ENCODE results near the gene AGPAT4.

Gene AGPAT4

DNA sequence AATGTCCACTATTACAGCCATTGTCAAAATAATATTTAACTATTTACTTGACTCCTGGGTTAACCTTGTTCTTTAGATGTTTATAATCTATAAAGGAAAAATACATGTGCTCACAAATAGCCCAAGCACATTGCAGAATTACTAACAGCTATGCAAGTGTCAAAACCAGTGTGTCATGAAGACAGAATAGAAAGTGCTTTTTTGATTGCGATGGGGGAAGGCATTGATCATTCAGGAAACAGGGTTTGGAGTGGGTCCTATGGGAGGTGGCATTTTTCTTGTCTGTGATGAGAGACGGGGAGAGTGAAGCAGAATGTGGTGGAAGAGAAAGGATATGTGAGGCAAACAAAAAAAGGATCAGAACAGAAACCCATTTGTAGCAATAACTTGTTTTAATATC, 1.0 kb upstream of the AGPAT4 start:
- Histone ChIP-seq H2BK120ac (ENCODE audit: insufficient read depth, low read length, poor library complexity) (no peak overlapping the region), H4K12ac (ENCODE audit: low read depth, low read length) (no peak overlapping the region), H3K4me2 (ENCODE audit: low read length) (no peak overlapping the region), H3K79me2 (ENCODE audit: control insufficient read depth, insufficient read depth, low read length, poor library complexity) (no peaks in the 10 kb centered on the region), H3K14ac (ENCODE audit: low read length) (no peak overlapping the region), H3K18ac (ENCODE audit: low read length) (no peak overlapping the region), H4K91ac (ENCODE audit: low read depth, low read length) (no peak overlapping the region), H3K4me3 (ENCODE audit: low read depth, low read length) (no peak overlapping the region), H2AK5ac (ENCODE audit: low read length) (no peak overlapping the region), H4K8ac (ENCODE audit: low read depth, low read length) (no peak overlapping the region), H3K36me3 (ENCODE audit: control insufficient read depth in 1 of 2, insufficient read depth in 2 of 2, low read length in 2 of 2) (no peaks in the 10 kb centered on the region), H2BK5ac (ENCODE audit: low read depth, low read length, poor library complexity) (no peak overlapping the region), H3K79me1 (ENCODE audit: low read length) (peaks cover 6% of the 10 kb centered on the region), H3K4ac (ENCODE audit: low read depth, low read length) (no peak overlapping the region), H2BK12ac (ENCODE audit: low read length) (no peak overlapping the region), H3K9me3 (ENCODE audit: insufficient read depth, low read depth, low read length) (no peaks in the 10 kb centered on the region), H3K4me1 (ENCODE audit: control insufficient read depth in 1 of 2, insufficient read depth in 2 of 2, low read length in 2 of 2) (peaks cover 0 to 3% of the 10 kb centered on the region in 2 experiments), H3K23ac (ENCODE audit: low read length) (no peak overlapping the region), H3K27me3 (ENCODE audit: insufficient read depth, low read length) (no peaks in the 10 kb centered on the region), H3K27ac (ENCODE audit: low read depth, low read length) (no peak overlapping the region), H2AFZ (ENCODE audit: insufficient read depth, low read length, poor library complexity) (no peak overlapping the region), H3K9ac (ENCODE audit: low read length) (no peak overlapping the region)
- no CpG with 5 or more reads among the region's 2 CpGs for WGBS (ENCODE audit: extremely low coverage, insufficient coverage, insufficient read length)
- no peak for DNase-seq

DNA sequence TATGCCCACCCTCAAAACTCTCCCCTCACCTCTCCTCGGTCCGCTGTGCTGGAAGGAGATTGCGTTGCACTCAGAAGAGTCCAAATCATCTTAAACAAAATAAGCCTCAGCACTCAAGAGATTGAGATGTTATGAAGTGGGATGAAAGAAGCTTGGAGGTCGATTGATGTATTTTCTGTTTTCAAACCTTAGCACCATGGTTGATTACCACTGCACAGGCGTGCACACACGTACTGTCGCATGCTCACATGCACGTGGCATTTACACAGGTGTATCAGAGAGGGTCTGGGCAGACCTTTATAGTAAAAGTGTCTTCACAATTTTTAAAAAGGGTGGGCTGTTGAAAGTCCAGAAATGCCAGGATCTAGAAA, 612 bp upstream of the AGPAT4 start:
- Histone ChIP-seq H3K4ac (ENCODE audit: low read depth, low read length) (no peak overlapping the region), H2BK5ac (ENCODE audit: low read depth, low read length, poor library complexity) (peak overlapping the region; percentile 39), H3K27me3 (ENCODE audit: insufficient read depth, low read length) (no peaks in the 10 kb centered on the region), H3K23ac (ENCODE audit: low read length) (no peak overlapping the region), H4K12ac (ENCODE audit: low read depth, low read length) (peak overlapping the region; percentile 40), H2AK5ac (ENCODE audit: low read length) (no peak overlapping the region), H3K36me3 (ENCODE audit: control insufficient read depth in 1 of 2, insufficient read depth in 2 of 2, low read length in 2 of 2) (no peaks in the 10 kb centered on the region), H3K9me3 (ENCODE audit: insufficient read depth, low read depth, low read length) (no peaks in the 10 kb centered on the region), H4K91ac (ENCODE audit: low read depth, low read length) (peak overlapping the region; percentile 61), H3K4me3 (ENCODE audit: low read depth, low read length) (peak overlapping the region; percentile 5), H3K27ac (ENCODE audit: low read depth, low read length) (no peak overlapping the region), H3K4me2 (ENCODE audit: low read length) (peak overlapping the region; percentile 80), H3K18ac (ENCODE audit: low read length) (no peak overlapping the region), H3K14ac (ENCODE audit: low read length) (peak overlapping the region; percentile 14), H4K8ac (ENCODE audit: low read depth, low read length) (peak overlapping the region; percentile 81), H3K79me2 (ENCODE audit: control insufficient read depth, insufficient read depth, low read length, poor library complexity) (no peaks in the 10 kb centered on the region), H2BK120ac (ENCODE audit: insufficient read depth, low read length, poor library complexity) (no peak overlapping the region), H3K4me1 (ENCODE audit: control insufficient read depth in 1 of 2, insufficient read depth in 2 of 2, low read length in 2 of 2) (peaks cover 0 to 3% of the 10 kb centered on the region in 2 experiments), H3K79me1 (ENCODE audit: low read length) (peaks cover 6% of the 10 kb centered on the region), H2BK12ac (ENCODE audit: low read length) (no peak overlapping the region), H3K9ac (ENCODE audit: low read length) (peak overlapping the region; percentile 67), H2AFZ (ENCODE audit: insufficient read depth, low read length, poor library complexity) (peak overlapping the region; percentile 81)
- DNase-seq = no peak
- WGBS (ENCODE audit: extremely low coverage, insufficient coverage, insufficient read length) = no CpG with 5 or more reads among the region's 8 CpGs

DNA sequence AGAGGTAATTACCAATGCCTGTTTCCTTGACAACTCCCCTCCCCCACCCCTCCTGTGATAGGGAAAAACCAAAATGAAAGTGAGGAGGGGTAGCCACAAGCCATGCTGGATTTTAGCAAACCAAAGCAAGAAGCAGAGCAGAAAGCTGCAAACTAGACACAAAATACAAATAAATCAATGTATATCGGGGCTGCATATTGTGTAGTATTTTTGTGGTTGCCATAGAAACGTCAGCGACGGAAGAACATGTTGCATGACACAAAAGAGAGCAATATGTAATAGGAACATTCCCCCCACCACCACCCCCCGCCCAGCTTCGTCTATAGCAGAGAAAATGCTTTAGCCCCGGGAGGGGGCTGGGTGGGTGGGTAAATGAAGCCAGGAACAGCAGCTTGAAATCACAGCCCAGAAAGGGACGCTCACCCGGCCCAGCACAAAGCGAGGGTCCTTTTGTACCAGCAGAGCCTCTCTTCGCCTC, 548 bp downstream of the AGPAT4 start:
- no CpG with 5 or more reads among the region's 11 CpGs for WGBS (ENCODE audit: extremely low coverage, insufficient coverage, insufficient read length)

DNA sequence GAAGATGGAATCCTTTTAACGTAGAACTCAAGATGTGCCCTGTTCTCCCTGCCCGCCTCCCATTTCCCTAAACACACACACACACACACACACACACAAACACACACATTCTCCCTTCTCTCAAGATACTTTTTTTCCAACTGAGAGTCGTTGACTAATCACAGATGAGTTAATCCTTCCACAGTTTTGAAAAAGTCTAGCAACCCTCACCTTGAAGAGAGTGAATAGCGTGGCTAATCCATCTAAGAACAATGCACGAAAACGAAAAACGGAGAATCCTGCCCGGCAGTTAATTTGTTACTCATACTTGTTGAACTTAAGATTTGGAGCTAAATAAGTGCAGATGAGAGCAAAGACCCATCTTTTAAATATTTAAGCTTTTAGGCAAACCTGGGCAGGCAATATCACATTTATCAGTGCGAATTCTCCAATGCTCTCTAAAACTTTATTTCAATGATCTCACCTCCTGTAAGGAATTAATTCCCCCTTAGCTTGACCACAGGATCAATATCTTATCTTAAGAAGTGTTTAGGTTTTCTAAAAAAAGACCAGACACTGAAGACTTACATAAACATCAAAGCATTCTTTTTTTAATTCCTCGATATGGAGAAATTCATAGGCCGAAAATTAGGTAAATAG, 1.1 kb downstream of the AGPAT4 start:
- H3K14ac ChIP-seq (ENCODE audit: low read length) = no peak overlapping the region
- no peak overlapping the region for H2BK120ac ChIP-seq (ENCODE audit: insufficient read depth, low read length, poor library complexity)
- no peak overlapping the region for H4K8ac ChIP-seq (ENCODE audit: low read depth, low read length)
- no CpG with 5 or more reads among the region's 11 CpGs for WGBS (ENCODE audit: extremely low coverage, insufficient coverage, insufficient read length)
- peaks cover 6% of the 10 kb centered on the region for H3K79me1 ChIP-seq (ENCODE audit: low read length)
- H2AFZ ChIP-seq (ENCODE audit: insufficient read depth, low read length, poor library complexity) = no peak overlapping the region
- H2BK5ac ChIP-seq (ENCODE audit: low read depth, low read length, poor library complexity) = no peak overlapping the region
- H3K23ac ChIP-seq (ENCODE audit: low read length) = no peak overlapping the region
- no peaks in the 10 kb centered on the region for H3K9me3 ChIP-seq (ENCODE audit: insufficient read depth, low read depth, low read length)
- peak overlapping the region; percentile 80 for H3K4me2 ChIP-seq (ENCODE audit: low read length)
- no peaks in the 10 kb centered on the region for H3K27me3 ChIP-seq (ENCODE audit: insufficient read depth, low read length)
- H2BK12ac ChIP-seq (ENCODE audit: low read length) = no peak overlapping the region
- DNase-seq = peak in 1 of 2 donors; percentile 39
- no peaks in the 10 kb centered on the region for H3K36me3 ChIP-seq (ENCODE audit: control insufficient read depth in 1 of 2, insufficient read depth in 2 of 2, low read length in 2 of 2)
- H3K4me3 ChIP-seq (ENCODE audit: low read depth, low read length) = no peak overlapping the region
- no peak overlapping the region for H3K4ac ChIP-seq (ENCODE audit: low read depth, low read length)
- H4K91ac ChIP-seq (ENCODE audit: low read depth, low read length) = no peak overlapping the region
- H3K4me1 ChIP-seq (ENCODE audit: control insufficient read depth in 1 of 2, insufficient read depth in 2 of 2, low read length in 2 of 2) = peaks cover 0 to 3% of the 10 kb centered on the region in 2 experiments
- H2AK5ac ChIP-seq (ENCODE audit: low read length) = no peak overlapping the region
- H3K18ac ChIP-seq (ENCODE audit: low read length) = no peak overlapping the region
- no peak overlapping the region for H3K9ac ChIP-seq (ENCODE audit: low read length)
- H3K79me2 ChIP-seq (ENCODE audit: control insufficient read depth, insufficient read depth, low read length, poor library complexity) = no peaks in the 10 kb centered on the region
- H3K27ac ChIP-seq (ENCODE audit: low read depth, low read length) = no peak overlapping the region
- H4K12ac ChIP-seq (ENCODE audit: low read depth, low read length) = no peak overlapping the region

More for the DNA sequence above, 548 bp downstream of the AGPAT4 start:
- no peak overlapping the region for H2AFZ ChIP-seq (ENCODE audit: insufficient read depth, low read length, poor library complexity)
- no peak overlapping the region for H2BK12ac ChIP-seq (ENCODE audit: low read length)
- H4K8ac ChIP-seq (ENCODE audit: low read depth, low read length) = no peak overlapping the region
- H2BK5ac ChIP-seq (ENCODE audit: low read depth, low read length, poor library complexity) = no peak overlapping the region
- H3K36me3 ChIP-seq (ENCODE audit: control insufficient read depth in 1 of 2, insufficient read depth in 2 of 2, low read length in 2 of 2) = no peaks in the 10 kb centered on the region
- H4K12ac ChIP-seq (ENCODE audit: low read depth, low read length) = no peak overlapping the region
- DNase-seq = peak in 1 of 2 donors; percentile 52
- peak overlapping the region; percentile 60 for H3K9ac ChIP-seq (ENCODE audit: low read length)
- no peak overlapping the region for H3K23ac ChIP-seq (ENCODE audit: low read length)
- H3K79me2 ChIP-seq (ENCODE audit: control insufficient read depth, insufficient read depth, low read length, poor library complexity) = no peaks in the 10 kb centered on the region
- peak overlapping the region; percentile 76 for H3K4ac ChIP-seq (ENCODE audit: low read depth, low read length)
- no peak overlapping the region for H3K18ac ChIP-seq (ENCODE audit: low read length)
- peak overlapping the region; percentile 40 for H3K27ac ChIP-seq (ENCODE audit: low read depth, low read length)
- H3K9me3 ChIP-seq (ENCODE audit: insufficient read depth, low read depth, low read length) = no peaks in the 10 kb centered on the region
- no peak overlapping the region for H4K91ac ChIP-seq (ENCODE audit: low read depth, low read length)
- peaks cover 6% of the 10 kb centered on the region for H3K79me1 ChIP-seq (ENCODE audit: low read length)
- H3K27me3 ChIP-seq (ENCODE audit: insufficient read depth, low read length) = no peaks in the 10 kb centered on the region
- peak overlapping the region; percentile 80 for H3K4me3 ChIP-seq (ENCODE audit: low read depth, low read length)
- H2AK5ac ChIP-seq (ENCODE audit: low read length) = no peak overlapping the region
- no peak overlapping the region for H3K14ac ChIP-seq (ENCODE audit: low read length)
- peak overlapping the region; percentile 80 for H3K4me2 ChIP-seq (ENCODE audit: low read length)
- H2BK120ac ChIP-seq (ENCODE audit: insufficient read depth, low read length, poor library complexity) = no peak overlapping the region
- peaks cover 0 to 3% of the 10 kb centered on the region in 2 experiments for H3K4me1 ChIP-seq (ENCODE audit: control insufficient read depth in 1 of 2, insufficient read depth in 2 of 2, low read length in 2 of 2)

All from trophoblast cell (in vitro differentiated cells and primary cell).